22Rv1 (cell line): ENCODE results near the gene TAGAP.

Source experiments
- ZFX ChIP-seq: fragments of 450-650 bp; IDR thresholded peaks from 2 replicates; pipeline ENCODE4 v1.6.1; 2017; ENCODE audit warnings: antibody characterized with exemption, borderline replicate concordance
- TF ChIP-seq, protein P1 (sequence below): fragments of 450-650 bp; IDR thresholded peaks from 2 replicates; pipeline ENCODE4 v1.5.1; 2017; ENCODE audit warnings: mild to moderate bottlenecking

- TF ChIP-seq, protein P1, sequence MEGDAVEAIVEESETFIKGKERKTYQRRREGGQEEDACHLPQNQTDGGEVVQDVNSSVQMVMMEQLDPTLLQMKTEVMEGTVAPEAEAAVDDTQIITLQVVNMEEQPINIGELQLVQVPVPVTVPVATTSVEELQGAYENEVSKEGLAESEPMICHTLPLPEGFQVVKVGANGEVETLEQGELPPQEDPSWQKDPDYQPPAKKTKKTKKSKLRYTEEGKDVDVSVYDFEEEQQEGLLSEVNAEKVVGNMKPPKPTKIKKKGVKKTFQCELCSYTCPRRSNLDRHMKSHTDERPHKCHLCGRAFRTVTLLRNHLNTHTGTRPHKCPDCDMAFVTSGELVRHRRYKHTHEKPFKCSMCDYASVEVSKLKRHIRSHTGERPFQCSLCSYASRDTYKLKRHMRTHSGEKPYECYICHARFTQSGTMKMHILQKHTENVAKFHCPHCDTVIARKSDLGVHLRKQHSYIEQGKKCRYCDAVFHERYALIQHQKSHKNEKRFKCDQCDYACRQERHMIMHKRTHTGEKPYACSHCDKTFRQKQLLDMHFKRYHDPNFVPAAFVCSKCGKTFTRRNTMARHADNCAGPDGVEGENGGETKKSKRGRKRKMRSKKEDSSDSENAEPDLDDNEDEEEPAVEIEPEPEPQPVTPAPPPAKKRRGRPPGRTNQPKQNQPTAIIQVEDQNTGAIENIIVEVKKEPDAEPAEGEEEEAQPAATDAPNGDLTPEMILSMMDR, result no peak
- TF ChIP-seq ZFX, result no peak
These were observed 8.9 kb downstream of the TAGAP start for GRCh38 chr6:159035891-159036290.
